ENCODE data around the gene UGT1A8. TPM values are rescaled to one million over a fixed set of nuclear protein-coding genes. Genes with fewer than 3 reads are reported as not detected.
"Not testable (repeated sequence)": the region's sequence is repeated elsewhere in the genome, so short reads cannot be mapped to it uniquely, and the experiment has no call there.

The UGT1A8 gene
- total RNA-seq, 2 donors from 2014 or later: not detected

GRCh38 chr2:233740870-233741269, 123.4 kb downstream of the UGT1A8 start:
- no peaks in the 10 kb centered on the region for H3K36me3 Mint-ChIP-seq (ENCODE audit: low read depth)
- Histone ChIP-seq H3K9me3 (ENCODE audit: control insufficient read depth, low read length) (peaks cover 22% of the 10 kb centered on the region), H3K36me3 (ENCODE audit: control insufficient read depth, insufficient read depth, low read length) (no peaks in the 10 kb centered on the region), H3K27ac (ENCODE audit: low read depth, low read length) (no peak overlapping the region), H3K27me3 (ENCODE audit: control insufficient read depth, insufficient read depth, low read length, poor library complexity, severe bottlenecking) (no peaks in the 10 kb centered on the region), H3K9ac (ENCODE audit: extremely low read depth, low read length, poor library complexity, severe bottlenecking) (no peak overlapping the region), H3K4me3 (ENCODE audit: low read length) (no peak overlapping the region), H3K4me1 (ENCODE audit: control insufficient read depth, insufficient read depth, low read length) (no peaks in the 10 kb centered on the region)
- H3K27me3 Mint-ChIP-seq (ENCODE audit: insufficient read depth): peaks cover 8% of the 10 kb centered on the region
- no peak overlapping the region for H3K27ac Mint-ChIP-seq
- WGBS, 2 experiments (ENCODE audit: insufficient coverage in 1 of 2, insufficient read length in 1 of 2): 63 to 79% methylated on average over 1 to 2 of the region's 2 CpGs
- H3K4me3 Mint-ChIP-seq: no peak overlapping the region
- DNase-seq: no peak
- no peaks in the 10 kb centered on the region for H3K4me1 Mint-ChIP-seq
- peaks cover 26% of the 10 kb centered on the region for H3K9me3 Mint-ChIP-seq
- TF ChIP-seq, protein P1, sequence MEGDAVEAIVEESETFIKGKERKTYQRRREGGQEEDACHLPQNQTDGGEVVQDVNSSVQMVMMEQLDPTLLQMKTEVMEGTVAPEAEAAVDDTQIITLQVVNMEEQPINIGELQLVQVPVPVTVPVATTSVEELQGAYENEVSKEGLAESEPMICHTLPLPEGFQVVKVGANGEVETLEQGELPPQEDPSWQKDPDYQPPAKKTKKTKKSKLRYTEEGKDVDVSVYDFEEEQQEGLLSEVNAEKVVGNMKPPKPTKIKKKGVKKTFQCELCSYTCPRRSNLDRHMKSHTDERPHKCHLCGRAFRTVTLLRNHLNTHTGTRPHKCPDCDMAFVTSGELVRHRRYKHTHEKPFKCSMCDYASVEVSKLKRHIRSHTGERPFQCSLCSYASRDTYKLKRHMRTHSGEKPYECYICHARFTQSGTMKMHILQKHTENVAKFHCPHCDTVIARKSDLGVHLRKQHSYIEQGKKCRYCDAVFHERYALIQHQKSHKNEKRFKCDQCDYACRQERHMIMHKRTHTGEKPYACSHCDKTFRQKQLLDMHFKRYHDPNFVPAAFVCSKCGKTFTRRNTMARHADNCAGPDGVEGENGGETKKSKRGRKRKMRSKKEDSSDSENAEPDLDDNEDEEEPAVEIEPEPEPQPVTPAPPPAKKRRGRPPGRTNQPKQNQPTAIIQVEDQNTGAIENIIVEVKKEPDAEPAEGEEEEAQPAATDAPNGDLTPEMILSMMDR (conservative IDR thresholded peaks at IDR 0.05): no peak

DNA sequence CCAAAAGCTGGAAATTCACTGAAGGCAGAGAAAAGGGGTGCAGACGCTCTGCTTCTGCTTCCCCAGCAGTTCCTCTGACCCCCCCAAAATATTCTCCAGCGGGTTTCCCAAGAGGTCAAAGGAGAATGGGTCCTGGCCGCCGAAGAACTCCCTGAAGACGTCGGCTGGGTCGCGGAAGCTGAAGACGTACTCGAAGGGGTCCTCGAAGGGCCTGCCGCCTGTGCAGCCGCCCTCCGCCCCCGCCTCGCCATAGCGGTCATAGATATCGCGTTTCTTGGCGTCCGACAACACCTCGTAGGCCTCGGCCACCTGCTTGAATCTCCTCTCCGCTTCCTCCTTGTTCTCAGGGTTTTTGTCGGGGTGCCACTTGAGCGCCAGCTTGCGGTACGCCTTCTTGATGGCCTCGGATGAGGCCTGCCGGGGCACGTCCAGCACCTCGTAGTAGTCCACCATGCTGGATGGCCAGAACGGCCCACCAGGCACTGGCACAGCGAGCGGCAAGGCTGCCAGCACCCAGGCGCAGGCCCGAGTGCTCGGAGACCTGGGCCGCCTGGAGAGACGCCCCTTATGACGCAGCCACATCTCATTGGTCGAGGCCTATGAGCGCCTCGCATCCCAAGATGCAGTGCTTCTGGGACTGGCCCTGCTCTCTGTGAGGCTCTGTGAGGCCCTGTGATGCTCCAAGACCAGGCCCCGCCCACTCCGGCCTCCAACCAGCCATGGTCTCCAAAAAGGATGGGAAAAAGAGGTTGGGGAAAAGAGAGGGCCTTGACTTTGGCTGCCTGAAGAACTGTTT, 126.2 kb downstream of the UGT1A8 start:
- H3K4me3 ChIP-seq (ENCODE audit: low read length): no peak overlapping the region
- peaks cover 16% of the 10 kb centered on the region for H3K9me3 ChIP-seq (ENCODE audit: control insufficient read depth, low read length)
- H3K27me3 ChIP-seq (ENCODE audit: control insufficient read depth, insufficient read depth, low read length, poor library complexity, severe bottlenecking): no peaks in the 10 kb centered on the region
- no peaks in the 10 kb centered on the region for H3K36me3 ChIP-seq (ENCODE audit: control insufficient read depth, insufficient read depth, low read length)
- TF ChIP-seq, protein P1 (conservative IDR thresholded peaks at IDR 0.05): no peak
- H3K4me1 ChIP-seq (ENCODE audit: control insufficient read depth, insufficient read depth, low read length): no peaks in the 10 kb centered on the region
- Mint-ChIP-seq H3K27me3 (ENCODE audit: insufficient read depth) (peaks cover 10% of the 10 kb centered on the region), H3K27ac (no peak overlapping the region), H3K9me3 (peaks cover 23% of the 10 kb centered on the region), H3K4me3 (no peak overlapping the region), H3K4me1 (no peaks in the 10 kb centered on the region), H3K36me3 (ENCODE audit: low read depth) (no peaks in the 10 kb centered on the region)
- no peak overlapping the region for H3K27ac ChIP-seq (ENCODE audit: low read depth, low read length)
- DNase-seq: no peak
- WGBS, 2 experiments (ENCODE audit: insufficient coverage in 1 of 2, insufficient read length in 1 of 2): 94 to 98% methylated on average over 36 to 44 of the region's 46 CpGs
- no peak overlapping the region for H3K9ac ChIP-seq (ENCODE audit: extremely low read depth, low read length, poor library complexity, severe bottlenecking)

DNA sequence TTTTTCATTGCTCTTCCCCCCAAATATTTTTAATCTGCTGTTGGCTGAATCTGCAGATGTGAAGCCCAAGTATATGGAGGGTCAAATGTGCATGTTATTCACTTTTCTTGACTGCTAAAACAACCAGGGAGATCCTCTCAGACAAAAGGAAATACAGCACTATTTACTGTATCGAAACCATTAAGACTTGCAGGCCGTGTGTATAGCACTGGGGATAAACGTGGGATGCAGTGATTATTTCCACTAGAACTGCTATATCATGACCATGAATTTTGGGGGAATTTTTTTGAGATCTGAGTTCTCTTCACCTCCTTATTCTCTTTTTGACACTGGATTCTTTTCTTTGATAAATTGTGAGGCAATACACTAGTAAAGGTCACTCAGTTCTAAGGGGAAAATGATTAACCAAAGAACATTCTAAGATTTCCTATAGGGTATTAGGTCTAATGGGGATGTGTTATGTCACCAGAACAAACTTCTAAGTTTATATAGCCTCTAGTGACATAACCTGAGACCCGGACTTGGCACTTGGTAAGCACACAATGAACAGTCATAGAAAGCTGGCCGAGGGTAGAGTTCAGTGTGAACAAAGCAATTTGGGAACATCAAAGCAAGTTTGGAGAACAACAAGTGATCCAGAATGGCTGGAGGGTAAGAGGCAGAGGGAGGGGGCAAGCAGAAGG, 127.8 kb downstream of the UGT1A8 start:
- Histone ChIP-seq H3K4me3 (ENCODE audit: low read length) (no peak overlapping the region), H3K9ac (ENCODE audit: extremely low read depth, low read length, poor library complexity, severe bottlenecking) (no peak overlapping the region), H3K27ac (ENCODE audit: low read depth, low read length) (no peak overlapping the region), H3K36me3 (ENCODE audit: control insufficient read depth, insufficient read depth, low read length) (no peaks in the 10 kb centered on the region), H3K27me3 (ENCODE audit: control insufficient read depth, insufficient read depth, low read length, poor library complexity, severe bottlenecking) (no peaks in the 10 kb centered on the region), H3K4me1 (ENCODE audit: control insufficient read depth, insufficient read depth, low read length) (no peaks in the 10 kb centered on the region), H3K9me3 (ENCODE audit: control insufficient read depth, low read length) (peaks cover 5% of the 10 kb centered on the region)
- Mint-ChIP-seq H3K27ac (no peak overlapping the region), H3K9me3 (peaks cover 22% of the 10 kb centered on the region), H3K4me3 (no peak overlapping the region), H3K4me1 (no peaks in the 10 kb centered on the region), H3K36me3 (ENCODE audit: low read depth) (no peaks in the 10 kb centered on the region), H3K27me3 (ENCODE audit: insufficient read depth) (peaks cover 10% of the 10 kb centered on the region)
- DNase-seq: no peak
- WGBS, 2 experiments (ENCODE audit: insufficient coverage in 1 of 2, insufficient read length in 1 of 2): 92 to 100% methylated on average over 3 to 5 of the region's 5 CpGs
- TF ChIP-seq, protein P1 (conservative IDR thresholded peaks at IDR 0.05): no peak

GRCh38 chr2:233745838-233746237, 128.4 kb downstream of the UGT1A8 start:
- not testable (repeated sequence) for H3K27ac Mint-ChIP-seq; H3K27me3 ChIP-seq (ENCODE audit: control insufficient read depth, insufficient read depth, low read length, poor library complexity, severe bottlenecking); H3K9ac ChIP-seq (ENCODE audit: extremely low read depth, low read length, poor library complexity, severe bottlenecking); DNase-seq; H3K36me3 Mint-ChIP-seq (ENCODE audit: low read depth); H3K27me3 Mint-ChIP-seq (ENCODE audit: insufficient read depth); H3K36me3 ChIP-seq (ENCODE audit: control insufficient read depth, insufficient read depth, low read length); H3K4me1 ChIP-seq (ENCODE audit: control insufficient read depth, insufficient read depth, low read length); H3K9me3 ChIP-seq (ENCODE audit: control insufficient read depth, low read length); H3K4me3 Mint-ChIP-seq; H3K27ac ChIP-seq (ENCODE audit: low read depth, low read length); H3K4me3 ChIP-seq (ENCODE audit: low read length); H3K4me1 Mint-ChIP-seq
- H3K9me3 Mint-ChIP-seq: peaks cover 24% of the 10 kb centered on the region
- 95 to 100% methylated on average over 1 to 2 of the region's 2 CpGs for WGBS, 2 experiments (ENCODE audit: insufficient coverage in 1 of 2, insufficient read length in 1 of 2)
